EL (cell line): ENCODE data around the gene ITGA2.

Source experiments
- DNase-seq: peaks from one replicate; pipeline ENCODE4 v3.0.0-alpha.2; 2016

ITGA2 gene

GRCh38 chr5:52989781-52990527 is 802 bp downstream of the ITGA2 start:
- peak; percentile 57 for DNase-seq

- no peak for DNase-seq
These were observed 1.4 kb downstream of the ITGA2 start for GRCh38 chr5:52990528-52990925.

GRCh38 chr5:52993367-52993766 is 4.2 kb downstream of the ITGA2 start:
- no peak for DNase-seq

GRCh38 chr5:52994266-52994665 is 5.1 kb downstream of the ITGA2 start:
- DNase-seq, result peak; percentile 58

GRCh38 chr5:52995095-52995494 is 5.9 kb downstream of the ITGA2 start:
- DNase-seq, result no peak

- no peak for DNase-seq
These were observed 6.8 kb downstream of the ITGA2 start for GRCh38 chr5:52995914-52996313.

- DNase-seq, result no peak
These were observed 7.8 kb downstream of the ITGA2 start for GRCh38 chr5:52996979-52997378.

- DNase-seq, result no peak
These were observed 8.3 kb downstream of the ITGA2 start for GRCh38 chr5:52997424-52997823.

- DNase-seq, result no peak
These were observed 9.6 kb downstream of the ITGA2 start for GRCh38 chr5:52998552-52999313.

- DNase-seq, result peak; percentile 33
These were observed 10.3 kb downstream of the ITGA2 start for GRCh38 chr5:52999344-52999949.

GRCh38 chr5:53001541-53001940 is 12.4 kb downstream of the ITGA2 start:
- no peak for DNase-seq

GRCh38 chr5:53002491-53002890 is 13.3 kb downstream of the ITGA2 start:
- DNase-seq, result no peak

GRCh38 chr5:53003144-53003543 is 14.0 kb downstream of the ITGA2 start:
- no peak for DNase-seq

- DNase-seq, result no peak
These were observed 18.0 kb downstream of the ITGA2 start for GRCh38 chr5:53006911-53007890.

- peak; percentile 77 for DNase-seq
These were observed 19.6 kb downstream of the ITGA2 start for GRCh38 chr5:53008751-53009150.

GRCh38 chr5:53009816-53010215 is 20.7 kb downstream of the ITGA2 start:
- DNase-seq, result no peak

GRCh38 chr5:53010814-53011213 is 21.7 kb downstream of the ITGA2 start:
- no peak for DNase-seq

GRCh38 chr5:53011233-53011632 is 22.1 kb downstream of the ITGA2 start:
- no peak for DNase-seq

GRCh38 chr5:53013857-53014256 is 24.7 kb downstream of the ITGA2 start:
- no peak for DNase-seq

- no peak for DNase-seq
These were observed 28.2 kb downstream of the ITGA2 start for GRCh38 chr5:53017383-53017782.

GRCh38 chr5:53017794-53018391 is 28.7 kb downstream of the ITGA2 start:
- no peak for DNase-seq

GRCh38 chr5:53019320-53019719 is 30.2 kb downstream of the ITGA2 start:
- peak; percentile 90 for DNase-seq
